ENCODE results near the gene CYP27B1.

Gene CYP27B1

GRCh38 chr12:57743769-57744168, 23.1 kb downstream of the CYP27B1 start:
- no peak for TF ChIP-seq CTCF (IDR thresholded peaks at IDR 0.05; ENCODE audit: borderline replicate concordance, control extremely low read depth, extremely low read depth, insufficient read depth, missing control alignments)
- in situ Hi-C loops (cut with MboI; ENCODE audit: low sequenced_read_pairs, unreplicated experiment) = no loop called here
- no peak for DNase-seq (ENCODE audit: low spot score)

DNA sequence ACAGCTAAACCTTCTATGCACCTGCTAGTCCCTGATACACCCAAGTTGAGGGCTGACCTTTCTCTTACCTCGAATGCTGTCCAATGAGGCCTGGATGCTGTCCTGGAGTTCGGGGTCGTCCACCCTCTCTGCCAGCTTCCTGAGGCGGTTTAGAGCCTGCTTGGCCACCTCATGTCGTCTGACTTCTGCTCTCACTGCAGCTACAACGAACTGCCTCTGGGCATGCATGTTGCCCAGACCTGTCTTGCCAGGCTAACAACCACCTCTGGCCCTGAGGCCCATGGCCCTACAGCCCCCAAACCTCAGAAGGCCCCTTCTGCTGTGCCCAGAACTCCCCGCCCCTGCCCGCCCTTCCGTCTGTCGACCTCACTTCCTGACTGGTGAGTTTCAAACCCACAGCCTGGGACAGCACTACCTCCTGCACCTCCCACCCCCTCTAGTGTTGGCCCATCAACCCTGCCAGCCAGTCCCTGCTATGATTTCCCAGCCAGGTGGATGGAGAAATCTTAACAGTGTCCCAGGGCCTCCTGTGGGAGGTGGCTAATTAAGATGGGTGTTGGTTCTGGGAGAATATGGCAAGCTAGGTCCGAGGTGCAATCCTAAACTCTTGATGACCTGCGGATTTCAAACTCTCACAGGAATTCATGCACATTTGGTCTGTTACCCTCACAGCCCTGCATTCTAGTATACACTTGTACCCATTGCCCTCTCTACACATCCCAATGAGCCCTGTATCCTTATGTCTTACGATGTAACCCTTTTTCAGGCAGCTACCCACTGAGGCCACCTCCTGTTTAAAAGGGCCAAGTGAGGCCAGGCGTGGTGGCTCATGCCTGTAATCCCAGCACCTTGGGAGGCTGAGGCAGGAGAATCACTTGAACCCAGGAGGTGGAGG, 24.8 kb downstream of the CYP27B1 start:
- in situ Hi-C loops (cut with MboI; ENCODE audit: low sequenced_read_pairs, unreplicated experiment) = no loop called here
- peak; percentile 68 for TF ChIP-seq CTCF (IDR thresholded peaks at IDR 0.05; ENCODE audit: borderline replicate concordance, control extremely low read depth, extremely low read depth, insufficient read depth, missing control alignments)
- peak; percentile 81 for DNase-seq (ENCODE audit: low spot score)

- in situ Hi-C loops (cut with MboI; ENCODE audit: low sequenced_read_pairs, unreplicated experiment) = no loop called here
- no peak for DNase-seq (ENCODE audit: low spot score)
- TF ChIP-seq CTCF (IDR thresholded peaks at IDR 0.05; ENCODE audit: borderline replicate concordance, control extremely low read depth, extremely low read depth, insufficient read depth, missing control alignments) = no peak
Measured at GRCh38 chr12:57741413-57741789, 25.5 kb downstream of the CYP27B1 start.

- no peak for TF ChIP-seq CTCF (IDR thresholded peaks at IDR 0.05; ENCODE audit: borderline replicate concordance, control extremely low read depth, extremely low read depth, insufficient read depth, missing control alignments)
- DNase-seq (ENCODE audit: low spot score) = peak; percentile 75
- in situ Hi-C loops (cut with MboI; ENCODE audit: low sequenced_read_pairs, unreplicated experiment) = no loop called here
Measured at GRCh38 chr12:57740656-57741412, 26.0 kb downstream of the CYP27B1 start.

GRCh38 chr12:57739914-57740538, 26.9 kb downstream of the CYP27B1 start:
- no peak for DNase-seq (ENCODE audit: low spot score)
- in situ Hi-C loops (cut with MboI; ENCODE audit: low sequenced_read_pairs, unreplicated experiment) = no loop called here
- no peak for TF ChIP-seq CTCF (IDR thresholded peaks at IDR 0.05; ENCODE audit: borderline replicate concordance, control extremely low read depth, extremely low read depth, insufficient read depth, missing control alignments)

DNA sequence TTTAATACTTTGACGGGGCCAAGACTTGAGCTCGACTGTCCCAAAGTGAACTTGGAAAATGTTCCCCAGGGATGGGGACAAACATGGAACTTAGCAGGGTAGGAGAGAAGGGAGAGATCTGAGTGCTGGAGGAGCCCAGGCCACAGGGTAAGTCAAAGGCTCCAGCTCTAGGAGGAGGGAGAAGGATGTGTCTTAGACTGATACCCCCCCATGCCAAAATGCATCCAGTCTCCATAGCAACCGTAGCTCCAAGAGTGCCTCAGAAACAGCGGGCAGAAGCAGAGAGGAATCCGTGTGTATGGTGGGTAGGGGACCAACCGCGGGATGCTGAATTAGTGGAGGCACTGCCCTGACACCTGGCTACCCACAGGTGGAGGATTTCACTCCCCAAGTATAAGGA, 27.5 kb downstream of the CYP27B1 start:
- no peak for DNase-seq (ENCODE audit: low spot score)
- TF ChIP-seq CTCF (IDR thresholded peaks at IDR 0.05; ENCODE audit: borderline replicate concordance, control extremely low read depth, extremely low read depth, insufficient read depth, missing control alignments) = no peak
- in situ Hi-C loops (cut with MboI; ENCODE audit: low sequenced_read_pairs, unreplicated experiment) = no loop called here

Data from GM13976 (cell line).